ENCODE data around the gene THOC5.

DNA sequence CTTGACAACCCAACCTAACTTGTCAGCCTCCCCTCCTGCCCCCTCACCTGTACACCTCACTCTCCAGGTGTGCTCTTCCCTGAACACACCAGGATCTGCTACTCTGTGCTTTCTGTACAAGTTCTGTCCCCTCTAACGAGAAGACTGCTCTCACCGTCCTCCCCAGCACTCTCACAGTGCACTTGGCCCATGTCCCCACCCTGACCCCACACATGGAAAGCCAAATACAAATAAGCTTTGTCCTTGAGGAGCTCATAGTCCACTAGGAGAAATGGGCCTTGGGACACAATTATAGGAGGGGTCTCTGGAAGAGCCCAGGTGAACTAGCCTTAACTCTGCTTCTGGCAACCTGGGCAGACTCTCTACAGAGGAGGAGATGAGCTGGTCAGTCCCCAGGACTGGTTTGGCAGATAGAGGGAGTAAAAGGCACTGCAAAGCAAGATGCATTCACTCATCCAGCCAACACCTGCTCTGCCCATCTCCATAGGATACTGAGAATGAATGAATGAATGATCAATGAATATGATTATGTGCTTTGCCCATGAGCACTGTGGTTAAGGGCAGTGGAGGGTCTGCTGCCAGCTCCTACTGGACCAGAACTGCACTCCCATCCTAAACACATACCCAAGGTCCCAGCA is 17.5 kb upstream of the THOC5 start:
- TF ChIP-seq SNAI2 (CRISPR knock-in tag; IDR thresholded peaks at IDR 0.05): no peak
- TF ChIP-seq, protein P1, sequence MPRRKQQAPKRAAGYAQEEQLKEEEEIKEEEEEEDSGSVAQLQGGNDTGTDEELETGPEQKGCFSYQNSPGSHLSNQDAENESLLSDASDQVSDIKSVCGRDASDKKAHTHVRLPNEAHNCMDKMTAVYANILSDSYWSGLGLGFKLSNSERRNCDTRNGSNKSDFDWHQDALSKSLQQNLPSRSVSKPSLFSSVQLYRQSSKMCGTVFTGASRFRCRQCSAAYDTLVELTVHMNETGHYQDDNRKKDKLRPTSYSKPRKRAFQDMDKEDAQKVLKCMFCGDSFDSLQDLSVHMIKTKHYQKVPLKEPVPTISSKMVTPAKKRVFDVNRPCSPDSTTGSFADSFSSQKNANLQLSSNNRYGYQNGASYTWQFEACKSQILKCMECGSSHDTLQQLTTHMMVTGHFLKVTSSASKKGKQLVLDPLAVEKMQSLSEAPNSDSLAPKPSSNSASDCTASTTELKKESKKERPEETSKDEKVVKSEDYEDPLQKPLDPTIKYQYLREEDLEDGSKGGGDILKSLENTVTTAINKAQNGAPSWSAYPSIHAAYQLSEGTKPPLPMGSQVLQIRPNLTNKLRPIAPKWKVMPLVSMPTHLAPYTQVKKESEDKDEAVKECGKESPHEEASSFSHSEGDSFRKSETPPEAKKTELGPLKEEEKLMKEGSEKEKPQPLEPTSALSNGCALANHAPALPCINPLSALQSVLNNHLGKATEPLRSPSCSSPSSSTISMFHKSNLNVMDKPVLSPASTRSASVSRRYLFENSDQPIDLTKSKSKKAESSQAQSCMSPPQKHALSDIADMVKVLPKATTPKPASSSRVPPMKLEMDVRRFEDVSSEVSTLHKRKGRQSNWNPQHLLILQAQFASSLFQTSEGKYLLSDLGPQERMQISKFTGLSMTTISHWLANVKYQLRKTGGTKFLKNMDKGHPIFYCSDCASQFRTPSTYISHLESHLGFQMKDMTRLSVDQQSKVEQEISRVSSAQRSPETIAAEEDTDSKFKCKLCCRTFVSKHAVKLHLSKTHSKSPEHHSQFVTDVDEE (CRISPR knock-in tag; IDR thresholded peaks at IDR 0.05): no peak
- no peak for TF ChIP-seq ZNF8 (CRISPR knock-in tag; IDR thresholded peaks at IDR 0.05)
- no peak for TF ChIP-seq ARNTL (CRISPR knock-in tag; IDR thresholded peaks at IDR 0.05; ENCODE audit: borderline replicate concordance, low read depth)
- no peak for TF ChIP-seq ZNF565 (CRISPR knock-in tag; conservative IDR thresholded peaks at IDR 0.05; ENCODE audit: low read depth)
- no peak for TF ChIP-seq ZFP30 (CRISPR knock-in tag; IDR thresholded peaks at IDR 0.05)
- TF ChIP-seq, protein P2, sequence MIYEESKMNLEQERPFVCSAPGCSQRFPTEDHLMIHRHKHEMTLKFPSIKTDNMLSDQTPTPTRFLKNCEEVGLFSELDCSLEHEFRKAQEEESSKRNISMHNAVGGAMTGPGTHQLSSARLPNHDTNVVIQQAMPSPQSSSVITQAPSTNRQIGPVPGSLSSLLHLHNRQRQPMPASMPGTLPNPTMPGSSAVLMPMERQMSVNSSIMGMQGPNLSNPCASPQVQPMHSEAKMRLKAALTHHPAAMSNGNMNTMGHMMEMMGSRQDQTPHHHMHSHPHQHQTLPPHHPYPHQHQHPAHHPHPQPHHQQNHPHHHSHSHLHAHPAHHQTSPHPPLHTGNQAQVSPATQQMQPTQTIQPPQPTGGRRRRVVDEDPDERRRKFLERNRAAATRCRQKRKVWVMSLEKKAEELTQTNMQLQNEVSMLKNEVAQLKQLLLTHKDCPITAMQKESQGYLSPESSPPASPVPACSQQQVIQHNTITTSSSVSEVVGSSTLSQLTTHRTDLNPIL (CRISPR knock-in tag; IDR thresholded peaks at IDR 0.05; ENCODE audit: low read depth): no peak
- TF ChIP-seq TCF4 (CRISPR knock-in tag; IDR thresholded peaks at IDR 0.05; ENCODE audit: borderline replicate concordance): no peak
- no peak for TF ChIP-seq ISL1 (CRISPR knock-in tag; IDR thresholded peaks at IDR 0.05)
- TF ChIP-seq OSR1 (CRISPR knock-in tag; IDR thresholded peaks at IDR 0.05): no peak
